OCI-LY1 (cell line): ENCODE results near the gene ST6GAL1.

ENCODE experiments used
- EZH2 ChIP-seq: fragments of 200-600 bp; sonication (generic), shearing (Covaris generic); IDR thresholded peaks from 2 replicates; pipeline ENCODE4 v1.8.0; 2017; ENCODE audit warnings: borderline replicate concordance, mixed run types, mild to moderate bottlenecking, antibody characterized with exemption, low read length, moderate library complexity, mixed read lengths
- TF ChIP-seq, protein P1 (sequence below): fragments of 200-600 bp; sonication (generic), shearing (Covaris generic); IDR thresholded peaks from 2 replicates; pipeline ENCODE4 v1.5.1; 2017; ENCODE audit warnings: mild to moderate bottlenecking, antibody characterized with exemption, low read length, moderate library complexity, mixed read lengths

DNA sequence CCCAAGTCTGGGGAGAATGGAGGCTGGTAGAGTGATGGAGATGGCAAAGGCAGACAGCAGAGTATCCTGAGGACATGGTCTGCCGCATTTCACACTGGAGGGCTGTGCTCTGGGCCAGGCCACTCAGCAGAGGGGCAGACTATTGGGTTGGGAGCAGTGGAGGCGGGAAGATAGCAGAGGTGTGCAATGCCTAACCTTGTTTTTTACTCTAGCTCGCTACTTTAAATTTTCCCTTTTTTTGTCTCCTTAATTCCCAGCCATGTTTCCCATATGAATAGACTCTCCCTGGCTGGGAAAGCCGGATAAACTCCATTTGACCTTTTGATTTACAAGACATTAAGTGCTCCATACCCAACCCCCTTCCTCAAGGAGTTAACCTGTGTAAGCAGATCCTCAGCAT is 33.5 kb upstream of the ST6GAL1 start:
- TF ChIP-seq, protein P1, sequence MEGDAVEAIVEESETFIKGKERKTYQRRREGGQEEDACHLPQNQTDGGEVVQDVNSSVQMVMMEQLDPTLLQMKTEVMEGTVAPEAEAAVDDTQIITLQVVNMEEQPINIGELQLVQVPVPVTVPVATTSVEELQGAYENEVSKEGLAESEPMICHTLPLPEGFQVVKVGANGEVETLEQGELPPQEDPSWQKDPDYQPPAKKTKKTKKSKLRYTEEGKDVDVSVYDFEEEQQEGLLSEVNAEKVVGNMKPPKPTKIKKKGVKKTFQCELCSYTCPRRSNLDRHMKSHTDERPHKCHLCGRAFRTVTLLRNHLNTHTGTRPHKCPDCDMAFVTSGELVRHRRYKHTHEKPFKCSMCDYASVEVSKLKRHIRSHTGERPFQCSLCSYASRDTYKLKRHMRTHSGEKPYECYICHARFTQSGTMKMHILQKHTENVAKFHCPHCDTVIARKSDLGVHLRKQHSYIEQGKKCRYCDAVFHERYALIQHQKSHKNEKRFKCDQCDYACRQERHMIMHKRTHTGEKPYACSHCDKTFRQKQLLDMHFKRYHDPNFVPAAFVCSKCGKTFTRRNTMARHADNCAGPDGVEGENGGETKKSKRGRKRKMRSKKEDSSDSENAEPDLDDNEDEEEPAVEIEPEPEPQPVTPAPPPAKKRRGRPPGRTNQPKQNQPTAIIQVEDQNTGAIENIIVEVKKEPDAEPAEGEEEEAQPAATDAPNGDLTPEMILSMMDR: no peak
- no peak for TF ChIP-seq EZH2
